ENCODE results near the gene AMIGO2. TPM values are rescaled to one million over a fixed set of nuclear protein-coding genes. Genes with fewer than 3 reads are reported as not detected.

AMIGO2 gene
- total RNA-seq, 4 donors from 2014 or later: 2.5 to 4.8 (median 3.0) TPM

DNA sequence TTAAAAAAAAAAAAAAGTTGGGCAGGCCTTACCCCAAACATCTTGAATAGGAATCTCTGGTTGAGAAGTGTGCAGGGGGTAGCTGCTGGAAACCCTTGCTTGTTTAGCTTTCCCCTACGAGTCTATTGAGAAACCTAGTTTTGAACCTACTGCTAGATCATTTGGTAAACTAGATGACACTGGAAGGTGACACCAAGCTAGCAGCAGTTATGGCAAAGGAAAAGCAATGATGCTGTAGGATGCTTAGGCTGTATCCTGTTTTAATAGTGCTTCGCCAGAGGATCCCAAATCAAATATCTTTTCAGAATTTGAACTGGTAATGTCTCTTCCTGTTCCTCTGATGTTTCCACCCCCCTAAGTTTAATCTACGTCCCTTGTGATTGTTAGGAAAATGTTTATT is 5.8 kb downstream of the AMIGO2 start:
- no peaks in the 10 kb centered on the region for H3K9me3 ChIP-seq
- peaks cover 0 to 10% of the 10 kb centered on the region in 2 donors for H3K4me1 ChIP-seq
- no peak for DNase-seq
- H3K36me3 ChIP-seq: no peaks in the 10 kb centered on the region
- TF ChIP-seq, protein P1, sequence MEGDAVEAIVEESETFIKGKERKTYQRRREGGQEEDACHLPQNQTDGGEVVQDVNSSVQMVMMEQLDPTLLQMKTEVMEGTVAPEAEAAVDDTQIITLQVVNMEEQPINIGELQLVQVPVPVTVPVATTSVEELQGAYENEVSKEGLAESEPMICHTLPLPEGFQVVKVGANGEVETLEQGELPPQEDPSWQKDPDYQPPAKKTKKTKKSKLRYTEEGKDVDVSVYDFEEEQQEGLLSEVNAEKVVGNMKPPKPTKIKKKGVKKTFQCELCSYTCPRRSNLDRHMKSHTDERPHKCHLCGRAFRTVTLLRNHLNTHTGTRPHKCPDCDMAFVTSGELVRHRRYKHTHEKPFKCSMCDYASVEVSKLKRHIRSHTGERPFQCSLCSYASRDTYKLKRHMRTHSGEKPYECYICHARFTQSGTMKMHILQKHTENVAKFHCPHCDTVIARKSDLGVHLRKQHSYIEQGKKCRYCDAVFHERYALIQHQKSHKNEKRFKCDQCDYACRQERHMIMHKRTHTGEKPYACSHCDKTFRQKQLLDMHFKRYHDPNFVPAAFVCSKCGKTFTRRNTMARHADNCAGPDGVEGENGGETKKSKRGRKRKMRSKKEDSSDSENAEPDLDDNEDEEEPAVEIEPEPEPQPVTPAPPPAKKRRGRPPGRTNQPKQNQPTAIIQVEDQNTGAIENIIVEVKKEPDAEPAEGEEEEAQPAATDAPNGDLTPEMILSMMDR (IDR thresholded peaks at IDR 0.05): no peak
- TF ChIP-seq POLR2A (IDR thresholded peaks at IDR 0.05): no peak
- H3K27me3 ChIP-seq: no peaks in the 10 kb centered on the region
- H3K27ac ChIP-seq: no peak overlapping the region
- intact Hi-C loops (cut with DNase I): no loop called here
- WGBS, 2 donors: 83 to 91% methylated on average over 3 of the region's 3 CpGs
- no peak overlapping the region for H3K4me3 ChIP-seq (replicated peaks in 1 of 3)

DNA sequence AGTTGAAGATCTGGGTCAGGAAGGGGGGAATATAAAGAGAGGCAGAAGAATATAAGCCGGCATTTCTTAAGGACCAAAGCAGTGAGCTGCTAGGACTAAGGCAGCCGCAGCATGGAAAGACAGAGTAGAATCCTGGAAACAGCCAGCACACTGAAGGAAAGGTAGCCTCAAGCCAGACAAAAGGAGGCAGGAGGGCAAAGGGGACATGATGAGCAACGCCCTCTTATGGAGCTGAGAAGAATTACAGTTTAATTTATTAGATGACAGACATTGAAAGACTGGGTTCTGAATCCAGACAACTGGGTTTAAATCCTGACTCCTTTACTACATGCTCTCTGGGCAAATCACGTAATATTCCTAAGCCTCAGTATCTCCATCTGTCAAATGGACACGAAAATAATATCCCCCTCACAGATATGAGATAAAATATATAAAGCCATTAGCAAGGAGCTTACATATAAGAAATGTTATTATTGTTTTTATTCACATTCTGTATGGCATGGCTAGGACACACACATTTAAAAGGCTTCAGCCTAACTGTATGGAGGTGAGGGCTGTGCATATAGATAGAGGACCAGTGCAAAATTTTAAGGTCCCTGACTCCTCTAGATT is 8.4 kb downstream of the AMIGO2 start:
- 51 to 57% methylated on average over 5 of the region's 5 CpGs for WGBS, 2 donors
- no peak overlapping the region for H3K4me3 ChIP-seq (replicated peaks in 1 of 3)
- no peak overlapping the region for H3K27ac ChIP-seq
- H3K4me1 ChIP-seq: peaks cover 0 to 5% of the 10 kb centered on the region in 2 donors
- H3K36me3 ChIP-seq: no peaks in the 10 kb centered on the region
- intact Hi-C loops (cut with DNase I): no loop called here
- H3K9me3 ChIP-seq: no peaks in the 10 kb centered on the region
- DNase-seq: no peak
- no peaks in the 10 kb centered on the region for H3K27me3 ChIP-seq
- no peak for TF ChIP-seq POLR2A (IDR thresholded peaks at IDR 0.05)
- TF ChIP-seq, protein P1 (IDR thresholded peaks at IDR 0.05): peak in 3 of 6 experiments; percentile 7 to 35 (median 13)

DNA sequence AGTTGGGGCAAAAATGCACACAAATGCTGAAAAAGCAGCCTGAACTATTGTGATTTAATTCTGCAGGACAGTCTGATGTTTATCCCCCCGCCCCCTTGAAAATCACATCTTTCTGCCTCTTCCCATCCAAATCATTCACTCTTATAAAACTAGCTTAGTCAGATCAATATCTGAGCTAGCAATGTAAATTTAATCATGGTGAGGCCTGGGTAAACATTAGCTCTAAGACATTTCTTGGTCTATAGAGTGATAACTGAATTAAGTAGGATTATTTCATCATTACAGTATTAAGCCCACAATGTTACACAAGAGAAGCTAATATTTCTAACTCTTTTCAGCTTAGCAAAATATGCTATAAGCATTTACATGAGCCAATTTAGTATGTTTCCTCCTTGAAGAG is 9.4 kb downstream of the AMIGO2 start:
- intact Hi-C loops (cut with DNase I): no loop called here
- DNase-seq: no peak
- WGBS, 2 donors: 94 to 100% methylated on average over 1 of the region's 1 CpG
- Histone ChIP-seq H3K4me1 (peaks cover 0 to 5% of the 10 kb centered on the region in 2 donors), H3K27me3 (no peaks in the 10 kb centered on the region), H3K4me3 (replicated peaks in 1 of 3) (no peak overlapping the region), H3K9me3 (no peaks in the 10 kb centered on the region), H3K27ac (no peak overlapping the region), H3K36me3 (no peaks in the 10 kb centered on the region)
- TF ChIP-seq, protein P1 (IDR thresholded peaks at IDR 0.05): no peak
- TF ChIP-seq POLR2A (IDR thresholded peaks at IDR 0.05): no peak

GRCh38 chr12:47068539-47068938 is 11.2 kb downstream of the AMIGO2 start:
- WGBS, 2 donors: 68 to 80% methylated on average over 6 of the region's 6 CpGs
- peaks cover 0 to 5% of the 10 kb centered on the region in 2 donors for H3K4me1 ChIP-seq
- H3K9me3 ChIP-seq: no peaks in the 10 kb centered on the region
- no peak overlapping the region for H3K4me3 ChIP-seq (replicated peaks in 1 of 3)
- DNase-seq: no peak
- TF ChIP-seq, protein P1 (IDR thresholded peaks at IDR 0.05): no peak
- no peak for TF ChIP-seq POLR2A (IDR thresholded peaks at IDR 0.05)
- H3K36me3 ChIP-seq: no peaks in the 10 kb centered on the region
- intact Hi-C loops (cut with DNase I): no loop called here
- no peak overlapping the region for H3K27ac ChIP-seq
- H3K27me3 ChIP-seq: no peaks in the 10 kb centered on the region

- intact Hi-C loops (cut with DNase I): no loop called here
- Histone ChIP-seq H3K4me1 (peaks cover 0 to 5% of the 10 kb centered on the region in 2 donors), H3K9me3 (no peaks in the 10 kb centered on the region), H3K36me3 (no peaks in the 10 kb centered on the region), H3K4me3 (replicated peaks in 1 of 3) (no peak overlapping the region), H3K27me3 (no peaks in the 10 kb centered on the region), H3K27ac (no peak overlapping the region)
- DNase-seq: no peak
- TF ChIP-seq POLR2A (IDR thresholded peaks at IDR 0.05): no peak
- TF ChIP-seq, protein P1 (IDR thresholded peaks at IDR 0.05): no peak
- WGBS, 2 donors: 70 to 73% methylated on average over 5 of the region's 5 CpGs
Measured at GRCh38 chr12:47067771-47068431, 11.9 kb downstream of the AMIGO2 start.
